Globus pallidus (tissue), 1 donor: ENCODE measurements around the gene NFKBIE.
"Not testable (repeated sequence)": the region's sequence is repeated elsewhere in the genome, so short reads cannot be mapped to it uniquely, and the experiment has no call there.

ENCODE experiments used
- DNase-seq: peaks from one replicate; pipeline ENCODE4 v3.0.0-alpha.2; 2015; ENCODE audit warnings: low spot score

Gene NFKBIE

GRCh38 chr6:44245391-44245911 is 19.9 kb downstream of the NFKBIE start:
- DNase-seq, result no peak

- DNase-seq, result no peak
Measured at GRCh38 chr6:44243345-44243744, 22.0 kb downstream of the NFKBIE start.

GRCh38 chr6:44238687-44239350 is 26.5 kb downstream of the NFKBIE start:
- no peak for DNase-seq

GRCh38 chr6:44237813-44238433 is 27.4 kb downstream of the NFKBIE start:
- DNase-seq, result peak; percentile 80

GRCh38 chr6:44237021-44237812 is 28.1 kb downstream of the NFKBIE start:
- peak; percentile 71 for DNase-seq

GRCh38 chr6:44235891-44236516 is 29.3 kb downstream of the NFKBIE start:
- DNase-seq, result no peak

GRCh38 chr6:44235269-44235668 is 30.1 kb downstream of the NFKBIE start:
- no peak for DNase-seq

- DNase-seq, result peak; percentile 93
Measured at GRCh38 chr6:44234101-44235025, 31.0 kb downstream of the NFKBIE start.

- DNase-seq, result no peak
Measured at GRCh38 chr6:44233567-44234100, 31.7 kb downstream of the NFKBIE start.

- DNase-seq, result no peak
Measured at GRCh38 chr6:44232676-44233566, 32.4 kb downstream of the NFKBIE start.

GRCh38 chr6:44231426-44231825 is 33.9 kb downstream of the NFKBIE start:
- DNase-seq, result not testable (repeated sequence)

GRCh38 chr6:44230034-44230675 is 35.2 kb downstream of the NFKBIE start:
- no peak for DNase-seq

- DNase-seq, result no peak
Measured at GRCh38 chr6:44229376-44230033, 35.8 kb downstream of the NFKBIE start.

GRCh38 chr6:44228836-44229235 is 36.5 kb downstream of the NFKBIE start:
- DNase-seq, result no peak

GRCh38 chr6:44228433-44228832 is 36.9 kb downstream of the NFKBIE start:
- DNase-seq, result no peak

GRCh38 chr6:44228031-44228430 is 37.3 kb downstream of the NFKBIE start:
- DNase-seq, result no peak

- no peak for DNase-seq
Measured at GRCh38 chr6:44227148-44227793, 38.1 kb downstream of the NFKBIE start.
